Neuron (in vitro differentiated cells): ENCODE measurements around the gene ZNF689.

Experiments used
- H2AFZ ChIP-seq: one replicate; pipeline ENCODE4 v1.6.1; 2013; ENCODE audit warnings: low read depth, mild to moderate bottlenecking, inconsistent platforms, low read length, moderate library complexity
- H3K27me3 ChIP-seq: one replicate; pipeline ENCODE4 v1.6.1; 2013; ENCODE audit warnings: low read length; ENCODE audit not compliant: insufficient read depth
- H3K36me3 ChIP-seq: one replicate; pipeline ENCODE4 v1.6.1; 2013; ENCODE audit warnings: low read length; ENCODE audit not compliant: insufficient read depth
- H3K4me1 ChIP-seq: one replicate; pipeline ENCODE4 v1.6.1; 2013; ENCODE audit warnings: low read length; ENCODE audit not compliant: insufficient read depth
- H3K4me3 ChIP-seq: 2 replicates; pipeline ENCODE4 v1.5.1; 2013; ENCODE audit warnings: mild to moderate bottlenecking, low read length, moderate library complexity
- H3K9me3 ChIP-seq: one replicate; pipeline ENCODE4 v1.6.1; 2013; ENCODE audit warnings: low read length

Gene ZNF689

DNA sequence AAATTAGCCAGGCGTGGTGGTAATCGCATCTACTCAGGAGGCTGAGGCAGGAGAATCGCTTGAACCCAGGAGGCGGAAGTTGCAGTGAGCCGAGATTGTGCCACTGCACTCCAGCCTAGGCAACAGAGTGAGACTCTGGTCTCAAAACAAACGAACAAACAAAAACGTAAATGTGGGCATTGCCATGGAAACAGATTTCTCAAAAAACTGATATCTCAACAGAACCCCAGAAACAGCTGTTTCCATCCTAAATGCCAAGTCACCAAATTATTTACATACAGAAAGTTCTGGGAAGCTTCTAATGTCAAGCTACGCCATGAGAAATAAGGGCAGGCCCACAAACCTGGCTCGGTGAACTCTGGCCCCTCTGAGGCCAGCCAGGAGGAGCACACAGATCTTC lies 16.0 kb upstream of the ZNF689 start:
- no peak overlapping the region for H2AFZ ChIP-seq
- H3K9me3 ChIP-seq, result peaks cover 2% of the 10 kb centered on the region
- no peaks in the 10 kb centered on the region for H3K36me3 ChIP-seq
- H3K4me1 ChIP-seq, result peaks cover 13% of the 10 kb centered on the region
- no peak overlapping the region for H3K4me3 ChIP-seq
- no peaks in the 10 kb centered on the region for H3K27me3 ChIP-seq

DNA sequence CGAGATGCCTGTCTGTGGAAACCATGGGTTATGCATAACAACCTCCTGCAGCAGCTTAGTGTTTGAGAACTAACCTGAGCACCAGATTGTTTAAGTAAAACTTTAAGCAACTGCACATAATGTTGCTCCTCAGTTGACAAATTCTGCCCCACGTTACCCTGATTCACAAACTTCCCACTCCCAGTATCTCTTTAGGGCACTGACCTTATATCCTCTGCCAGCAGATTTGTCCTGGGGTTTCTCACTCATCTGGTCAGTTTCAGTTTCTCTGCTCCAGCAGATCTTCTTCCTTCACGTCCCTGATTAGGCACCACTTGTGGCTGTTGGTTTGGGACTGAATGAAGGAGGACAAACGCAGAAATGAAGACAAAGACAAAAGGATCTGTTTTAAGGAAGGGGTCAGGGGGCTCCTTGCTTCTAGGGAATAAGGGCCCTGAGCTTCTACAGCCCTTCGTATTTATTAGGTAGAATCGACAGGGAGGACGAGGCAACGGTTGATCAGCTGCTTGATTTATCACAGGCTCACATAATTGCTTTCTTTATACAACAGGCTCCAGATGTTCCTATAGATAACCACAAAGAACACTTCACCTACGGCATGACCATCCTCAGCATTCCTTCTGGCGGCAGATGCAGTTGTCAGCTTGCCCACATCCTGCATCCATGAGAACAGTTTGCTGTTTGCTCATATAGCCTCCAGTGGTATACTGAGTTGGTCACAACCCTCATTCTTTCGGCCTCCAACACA lies 13.5 kb upstream of the ZNF689 start:
- Histone ChIP-seq H2AFZ (no peak overlapping the region), H3K4me1 (peaks cover 15% of the 10 kb centered on the region), H3K9me3 (peaks cover 2% of the 10 kb centered on the region), H3K4me3 (no peak overlapping the region), H3K27me3 (peaks cover 3% of the 10 kb centered on the region), H3K36me3 (no peaks in the 10 kb centered on the region)

DNA sequence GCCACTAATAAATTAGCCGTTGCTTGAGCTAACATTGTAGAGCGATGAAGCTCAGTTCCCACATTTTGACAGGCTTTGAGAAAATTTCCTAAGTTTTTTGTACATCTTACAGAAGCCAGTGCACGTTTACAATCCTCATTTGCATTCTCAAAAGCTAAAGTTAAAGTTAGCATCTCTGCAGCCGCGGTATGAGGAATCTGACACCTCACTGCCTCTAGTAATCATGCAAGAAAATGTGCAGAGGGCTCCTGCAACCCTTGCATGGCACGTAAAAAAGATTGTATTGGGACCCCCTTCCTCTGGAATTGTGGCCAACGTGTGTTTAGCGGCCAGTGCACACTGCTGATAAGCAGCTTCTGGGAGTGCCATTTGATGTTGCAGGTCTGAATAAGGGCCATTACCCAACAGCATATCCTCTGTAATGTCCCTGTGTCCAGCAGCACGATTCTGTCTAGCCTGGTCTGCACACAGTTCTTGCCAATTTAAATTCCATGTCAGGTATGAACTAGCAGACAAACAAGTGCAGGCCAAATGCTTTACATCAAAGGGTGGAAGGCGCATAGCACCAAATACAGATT lies 12.4 kb upstream of the ZNF689 start:
- H3K9me3 ChIP-seq, result peaks cover 2% of the 10 kb centered on the region
- H3K4me3 ChIP-seq, result no peak overlapping the region
- no peak overlapping the region for H2AFZ ChIP-seq
- no peaks in the 10 kb centered on the region for H3K36me3 ChIP-seq
- H3K4me1 ChIP-seq, result peaks cover 15% of the 10 kb centered on the region
- peaks cover 3% of the 10 kb centered on the region for H3K27me3 ChIP-seq

DNA sequence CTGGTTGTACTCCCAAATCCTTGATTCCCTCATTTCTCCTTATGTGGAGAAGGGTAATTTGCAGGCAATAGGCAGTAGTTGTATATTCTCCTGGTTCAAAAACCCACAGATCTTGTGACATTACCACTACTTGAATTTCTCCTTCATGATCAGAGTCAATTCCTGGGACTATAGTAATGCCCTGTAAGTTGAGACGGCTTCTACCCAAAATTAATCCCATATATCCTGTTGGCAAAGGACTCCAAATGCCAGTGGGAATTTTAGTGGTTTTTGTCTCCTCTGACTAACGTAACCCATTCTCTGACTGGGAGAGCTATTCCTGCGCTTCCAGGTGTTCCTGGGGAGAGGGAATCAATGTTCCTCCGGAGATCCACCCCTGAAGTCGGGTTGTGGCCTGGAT lies 11.6 kb upstream of the ZNF689 start:
- H3K4me3 ChIP-seq, result no peak overlapping the region
- peaks cover 15% of the 10 kb centered on the region for H3K4me1 ChIP-seq
- H3K9me3 ChIP-seq, result peaks cover 2% of the 10 kb centered on the region
- no peak overlapping the region for H2AFZ ChIP-seq
- peaks cover 3% of the 10 kb centered on the region for H3K27me3 ChIP-seq
- H3K36me3 ChIP-seq, result no peaks in the 10 kb centered on the region

DNA sequence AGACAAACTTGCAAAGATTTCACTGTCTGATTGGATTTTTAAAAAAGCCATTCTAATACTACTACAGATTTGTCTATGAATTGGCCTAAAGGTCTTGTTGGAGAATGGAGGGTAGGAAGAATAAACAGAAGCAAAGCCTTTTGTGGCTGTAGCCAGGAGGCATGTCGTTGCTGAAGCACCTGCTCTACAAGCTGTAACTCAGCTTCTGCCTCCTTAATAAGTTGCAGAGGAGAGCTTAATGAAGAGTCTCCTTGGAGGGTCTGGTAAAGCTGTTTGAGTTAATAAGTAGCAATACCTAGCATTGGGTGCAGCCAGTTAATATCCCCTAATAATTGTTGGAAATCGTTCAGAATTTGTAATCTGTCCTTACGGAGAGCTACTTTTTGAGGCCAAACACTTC lies 10.0 kb upstream of the ZNF689 start:
- Histone ChIP-seq H3K4me3 (no peak overlapping the region), H3K9me3 (peaks cover 2% of the 10 kb centered on the region), H3K36me3 (no peaks in the 10 kb centered on the region), H3K4me1 (peaks cover 15% of the 10 kb centered on the region), H2AFZ (no peak overlapping the region), H3K27me3 (peaks cover 3% of the 10 kb centered on the region)

DNA sequence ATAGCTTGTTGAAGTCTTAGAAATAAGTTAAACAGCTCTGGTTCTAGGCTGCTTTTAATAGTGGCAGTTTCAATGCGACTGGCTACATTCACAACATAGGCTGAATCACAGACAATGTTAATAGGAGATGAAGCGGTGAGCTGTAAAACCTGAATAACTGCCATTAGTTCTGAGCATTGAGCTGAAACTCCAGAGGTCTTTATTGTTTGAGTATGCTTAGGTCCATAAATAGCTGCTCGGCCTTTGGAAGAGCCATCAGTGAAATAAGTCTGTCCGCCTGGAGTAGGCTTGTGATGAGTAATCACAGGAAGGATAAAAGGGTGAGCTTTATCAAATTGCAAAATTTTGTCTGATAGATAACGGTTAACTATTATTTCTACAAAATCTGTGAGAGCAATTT lies 9.4 kb upstream of the ZNF689 start:
- no peaks in the 10 kb centered on the region for H3K36me3 ChIP-seq
- no peak overlapping the region for H2AFZ ChIP-seq
- H3K4me1 ChIP-seq, result peaks cover 15% of the 10 kb centered on the region
- H3K9me3 ChIP-seq, result peaks cover 2% of the 10 kb centered on the region
- no peak overlapping the region for H3K4me3 ChIP-seq
- H3K27me3 ChIP-seq, result peaks cover 3% of the 10 kb centered on the region

DNA sequence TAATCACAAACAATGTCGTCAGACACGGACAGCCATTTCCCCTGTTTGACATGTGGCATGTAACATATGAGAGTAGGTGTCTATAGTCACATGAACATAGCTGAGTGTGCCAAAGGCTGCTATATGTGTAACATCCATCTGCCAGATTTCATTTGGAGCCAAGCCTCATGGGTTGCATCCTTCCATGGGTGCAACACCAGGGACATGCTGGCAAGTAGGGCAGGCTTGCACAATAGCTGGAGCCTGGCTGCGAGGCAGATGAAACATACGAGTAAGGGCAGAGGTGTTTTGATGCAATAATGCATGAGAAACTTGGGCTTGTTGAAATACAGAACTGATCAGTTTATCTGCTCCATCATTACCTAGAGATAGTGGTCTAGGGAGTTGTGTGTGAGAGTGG lies 9.0 kb upstream of the ZNF689 start:
- H3K4me1 ChIP-seq, result peaks cover 15% of the 10 kb centered on the region
- H3K36me3 ChIP-seq, result no peaks in the 10 kb centered on the region
- H3K4me3 ChIP-seq, result no peak overlapping the region
- H3K27me3 ChIP-seq, result peaks cover 3% of the 10 kb centered on the region
- no peak overlapping the region for H2AFZ ChIP-seq
- H3K9me3 ChIP-seq, result peaks cover 2% of the 10 kb centered on the region

DNA sequence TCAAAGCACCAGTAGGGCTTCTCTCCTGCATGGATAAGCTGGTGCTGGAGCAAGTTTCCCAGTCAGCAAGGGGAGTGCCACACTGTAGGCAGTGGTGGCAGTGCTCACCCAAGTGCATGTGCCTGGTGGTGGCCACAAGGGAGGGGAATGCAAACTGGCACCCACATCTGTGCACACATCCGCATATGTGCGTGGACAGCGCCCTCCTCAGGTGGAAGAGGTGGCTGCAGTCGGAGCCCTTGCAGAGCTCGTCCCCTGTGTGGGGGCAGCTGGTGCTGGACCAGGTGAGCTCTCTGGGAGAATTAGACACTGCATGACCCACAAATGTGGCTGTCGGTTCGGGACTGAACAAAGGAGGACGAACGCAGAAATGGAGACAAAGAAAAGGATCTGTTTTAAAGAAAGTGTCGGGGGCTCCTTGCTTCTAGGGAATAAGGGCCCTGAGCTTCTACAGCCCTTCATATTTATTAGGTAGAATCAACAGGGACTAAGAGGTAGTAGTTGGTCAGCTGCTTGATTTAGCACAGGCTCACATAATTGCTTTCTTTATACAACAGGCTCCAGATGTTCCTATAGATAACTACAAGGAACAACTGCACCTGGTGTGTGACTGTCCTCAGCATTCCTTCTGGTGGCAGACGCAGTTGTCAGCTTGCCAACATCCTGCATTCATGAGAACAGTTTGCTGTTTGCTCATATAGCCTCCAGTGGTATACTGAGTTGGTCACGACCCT lies 5.3 kb upstream of the ZNF689 start:
- Histone ChIP-seq H3K36me3 (no peaks in the 10 kb centered on the region), H3K9me3 (no peaks in the 10 kb centered on the region), H3K27me3 (no peaks in the 10 kb centered on the region), H3K4me1 (peaks cover 2% of the 10 kb centered on the region), H3K4me3 (no peak overlapping the region), H2AFZ (no peak overlapping the region)

DNA sequence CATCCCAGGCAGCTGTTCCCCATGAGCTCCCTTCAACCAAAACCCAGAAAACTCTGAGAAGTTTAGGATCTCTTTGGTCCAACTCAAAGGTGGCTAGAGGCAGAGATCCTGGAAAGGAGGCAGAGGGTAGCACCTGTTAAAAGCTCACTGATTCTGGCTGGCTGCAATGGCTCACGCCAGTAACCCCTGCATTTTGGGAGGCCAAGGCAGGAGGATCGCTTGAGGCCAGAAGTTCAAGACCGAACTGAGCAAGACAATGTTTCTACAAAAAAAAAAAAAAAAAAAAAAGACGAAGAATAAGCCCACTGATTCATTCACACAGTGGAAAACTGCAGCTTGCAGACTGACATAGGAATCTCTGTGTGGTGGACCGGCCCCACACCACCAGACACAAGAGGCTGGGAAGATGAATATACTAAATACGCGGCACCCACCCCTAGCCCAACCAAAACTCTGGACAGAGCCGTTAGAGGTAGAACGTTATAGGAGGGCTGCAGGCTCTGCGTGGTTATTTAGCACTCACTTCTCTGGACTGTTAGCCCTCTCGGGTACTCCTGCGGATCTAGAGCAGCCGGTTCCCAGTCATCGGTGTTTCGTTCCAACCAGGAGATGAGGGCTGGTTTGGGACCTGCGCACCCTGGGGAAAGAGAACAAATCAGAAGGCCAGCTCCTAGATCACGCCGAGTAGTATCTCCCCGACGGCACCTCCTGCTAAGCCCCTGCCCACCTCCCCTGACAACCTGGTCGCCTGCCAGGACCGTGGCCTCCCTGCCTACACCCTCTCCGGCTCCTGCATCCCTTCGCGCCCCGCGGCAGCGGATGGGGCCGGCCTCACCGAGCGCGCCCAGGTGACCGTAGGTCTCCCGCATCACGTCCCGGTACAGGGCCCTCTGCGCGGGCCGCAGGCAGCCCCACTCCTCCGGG lies 925 bp downstream of the ZNF689 start:
- H3K36me3 ChIP-seq, result peaks cover 37% of the 10 kb centered on the region
- H3K4me1 ChIP-seq, result peaks cover 9% of the 10 kb centered on the region
- peak overlapping the region; percentile 76 for H3K4me3 ChIP-seq
- no peaks in the 10 kb centered on the region for H3K9me3 ChIP-seq
- peak overlapping the region; percentile 66 for H2AFZ ChIP-seq
- no peaks in the 10 kb centered on the region for H3K27me3 ChIP-seq

DNA sequence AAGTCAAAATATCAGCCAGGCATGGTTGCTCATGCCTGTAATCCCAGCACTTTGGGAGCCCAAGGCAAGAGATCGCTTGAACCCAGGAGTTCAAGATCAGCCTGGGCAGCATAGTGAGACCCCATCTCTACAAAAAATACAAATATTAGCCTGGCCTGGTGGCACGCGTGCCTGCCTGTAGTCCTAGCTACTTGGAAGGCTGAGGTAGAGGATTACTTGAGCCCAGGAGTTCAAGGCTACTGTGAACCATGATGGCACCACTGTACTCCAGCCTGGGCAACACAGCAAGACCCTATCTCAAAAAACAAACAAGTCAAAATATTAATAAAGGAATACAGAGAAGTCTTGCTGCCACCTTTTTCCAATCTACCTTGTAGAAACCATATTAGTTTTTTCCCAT lies 4.2 kb downstream of the ZNF689 start:
- no peak overlapping the region for H2AFZ ChIP-seq
- no peaks in the 10 kb centered on the region for H3K27me3 ChIP-seq
- H3K4me3 ChIP-seq, result no peak overlapping the region
- H3K9me3 ChIP-seq, result no peaks in the 10 kb centered on the region
- peaks cover 9% of the 10 kb centered on the region for H3K4me1 ChIP-seq
- peaks cover 53% of the 10 kb centered on the region for H3K36me3 ChIP-seq

DNA sequence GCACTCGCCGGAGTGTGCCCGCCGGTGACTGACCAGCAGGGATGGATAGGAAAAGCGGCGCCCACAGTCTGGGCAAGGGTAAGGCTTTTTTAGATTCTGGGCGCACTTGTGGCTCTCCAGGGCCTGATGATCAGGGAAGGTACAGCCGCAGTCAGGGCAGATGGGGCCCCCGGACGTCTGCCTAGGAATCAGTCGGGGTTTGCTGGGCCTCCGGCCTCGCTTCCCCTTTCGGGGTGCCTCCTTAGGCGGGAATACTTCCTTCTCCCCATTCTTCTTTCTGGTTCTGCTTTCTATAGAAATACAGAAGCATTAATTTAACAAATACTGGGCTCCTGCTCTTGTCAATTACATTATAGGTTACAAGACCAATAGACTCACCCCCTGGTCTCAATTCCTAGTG lies 5.0 kb downstream of the ZNF689 start:
- peaks cover 9% of the 10 kb centered on the region for H3K4me1 ChIP-seq
- no peaks in the 10 kb centered on the region for H3K27me3 ChIP-seq
- H2AFZ ChIP-seq, result no peak overlapping the region
- H3K9me3 ChIP-seq, result no peaks in the 10 kb centered on the region
- H3K4me3 ChIP-seq, result no peak overlapping the region
- H3K36me3 ChIP-seq, result peaks cover 53% of the 10 kb centered on the region

DNA sequence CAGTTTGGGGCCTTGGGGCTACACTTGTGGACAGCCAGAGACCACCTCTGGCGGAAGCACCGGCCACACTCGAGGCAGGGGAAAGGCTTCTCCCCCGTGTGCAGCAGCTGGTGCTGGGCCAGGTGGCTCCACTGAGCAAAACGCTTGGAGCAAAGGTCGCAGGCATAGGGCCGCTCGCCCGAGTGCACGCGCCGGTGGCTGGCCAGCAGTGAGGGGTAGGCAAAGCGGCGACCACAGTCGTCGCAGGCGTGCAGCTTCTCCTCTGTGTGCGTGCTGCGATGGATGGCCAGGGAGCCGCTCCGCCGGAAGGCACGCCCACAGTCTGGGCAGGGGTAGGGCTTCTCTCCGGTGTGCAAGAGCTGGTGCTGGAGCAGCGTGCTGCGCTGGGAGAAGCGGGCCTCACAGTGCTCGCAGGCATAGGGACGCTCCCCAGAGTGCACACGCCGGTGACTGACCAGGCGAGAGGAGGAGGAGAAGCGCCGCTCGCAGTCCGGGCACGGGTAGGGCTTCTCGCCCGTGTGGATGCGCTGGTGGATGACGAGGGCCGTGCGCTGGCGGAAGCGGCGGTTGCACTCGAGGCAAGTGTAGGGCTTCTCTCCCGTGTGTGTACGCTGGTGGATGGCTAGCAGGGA lies 5.8 kb downstream of the ZNF689 start:
- no peaks in the 10 kb centered on the region for H3K9me3 ChIP-seq
- peaks cover 8% of the 10 kb centered on the region for H3K4me1 ChIP-seq
- H3K4me3 ChIP-seq, result no peak overlapping the region
- no peak overlapping the region for H2AFZ ChIP-seq
- H3K36me3 ChIP-seq, result peaks cover 53% of the 10 kb centered on the region
- H3K27me3 ChIP-seq, result no peaks in the 10 kb centered on the region
